NCI-H345 treated with DMSO at 0.1 percent for 48 hours (cell line): Measurements from ENCODE around the gene ENTPD2.
"Not testable (repeated sequence)": the region's sequence is repeated elsewhere in the genome, so short reads cannot be mapped to it uniquely, and the experiment has no call there.

Experiments
- DNase-seq: peaks from one replicate; lab custom pipeline; 2025; ENCODE audit not compliant: unreplicated experiment; lab: John Stamatoyannopoulos, UW

ENTPD2 gene

DNA sequence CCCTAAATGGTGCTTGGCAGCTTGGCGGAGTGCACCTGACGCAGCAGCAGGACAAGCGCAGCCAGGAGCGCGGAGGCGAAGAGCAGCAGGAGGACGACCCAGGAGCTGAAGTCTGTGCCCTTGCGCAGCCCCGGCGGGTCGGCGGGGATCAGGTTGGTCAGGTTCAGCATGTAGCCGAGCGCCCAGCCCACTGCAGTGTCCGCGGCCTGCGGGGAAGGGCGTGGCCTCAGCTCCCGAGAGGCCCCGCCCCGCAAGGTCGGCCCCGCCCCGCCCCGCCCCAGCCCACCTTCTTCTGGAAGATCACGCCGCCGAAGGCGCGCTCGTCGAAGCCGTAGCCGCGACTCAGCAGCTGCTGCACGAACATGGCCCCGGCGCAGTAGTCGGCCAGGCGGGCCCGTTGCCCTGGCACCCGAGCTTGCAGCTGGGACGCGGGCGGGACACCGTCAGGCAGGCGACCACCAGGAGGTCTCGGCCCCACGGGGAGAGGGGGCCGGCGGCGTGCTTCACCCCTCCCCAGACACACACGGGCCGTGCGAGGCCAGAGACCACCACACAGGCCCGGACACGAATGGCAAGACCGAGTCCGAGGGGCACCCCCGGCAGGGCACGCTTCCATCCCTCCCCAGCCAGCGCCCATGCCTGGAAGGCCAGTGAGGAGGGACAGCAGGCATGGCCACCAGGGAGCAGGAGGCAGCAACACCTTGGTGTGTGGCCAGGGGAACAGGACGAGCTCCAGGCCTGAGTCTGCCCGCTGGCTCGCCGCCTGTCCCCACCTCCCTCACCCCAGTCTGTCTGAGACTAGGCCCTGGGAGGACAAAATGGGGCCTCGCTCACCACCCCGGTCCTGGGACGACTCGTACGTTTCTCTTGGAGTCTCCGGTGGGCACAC lies 5.0 kb downstream of the ENTPD2 start:
- DNase-seq, result no peak

DNA sequence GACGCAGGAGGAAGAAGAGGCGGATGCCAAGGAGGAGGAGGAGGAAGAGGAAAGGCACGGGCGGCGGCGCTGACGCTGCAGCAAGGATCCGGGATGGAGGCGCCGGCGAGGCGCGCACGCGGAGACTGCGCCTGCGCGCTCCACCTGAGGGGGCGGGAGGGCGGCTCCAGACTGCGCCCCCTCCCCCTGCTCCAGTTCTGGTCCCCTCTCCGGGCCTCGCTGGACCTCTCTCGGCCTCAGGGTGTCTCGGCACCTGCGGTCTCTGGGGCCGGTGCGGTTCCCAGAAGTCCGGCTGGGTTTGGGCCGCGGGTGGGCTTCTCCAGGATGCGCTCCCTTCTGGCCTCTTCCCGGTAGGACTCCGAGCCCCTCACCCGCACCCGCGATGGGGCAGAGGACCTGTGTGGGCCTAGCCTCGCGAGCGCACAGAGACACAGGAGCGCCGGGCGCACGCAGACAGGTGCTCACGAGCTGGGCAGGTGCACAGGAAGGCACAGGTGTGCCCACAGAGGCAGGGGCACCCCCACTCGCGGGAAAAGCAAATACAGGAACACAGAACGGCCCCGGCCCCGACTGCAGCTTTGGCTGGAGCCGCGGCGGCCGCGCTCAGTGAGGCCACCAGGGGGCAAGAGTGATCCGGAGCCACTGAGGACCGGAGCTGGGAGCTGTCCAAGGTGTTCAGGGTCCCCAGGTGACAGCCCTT lies 7.6 kb downstream of the ENTPD2 start, which contains the start of gene NPDC1:
Gene NPDC1 (minus strand): TSS at position 90 of the 700 bp plus-strand sequence. CDS start 188 bp downstream, outside the sequence.
- DNase-seq, result peak; percentile 76

DNA sequence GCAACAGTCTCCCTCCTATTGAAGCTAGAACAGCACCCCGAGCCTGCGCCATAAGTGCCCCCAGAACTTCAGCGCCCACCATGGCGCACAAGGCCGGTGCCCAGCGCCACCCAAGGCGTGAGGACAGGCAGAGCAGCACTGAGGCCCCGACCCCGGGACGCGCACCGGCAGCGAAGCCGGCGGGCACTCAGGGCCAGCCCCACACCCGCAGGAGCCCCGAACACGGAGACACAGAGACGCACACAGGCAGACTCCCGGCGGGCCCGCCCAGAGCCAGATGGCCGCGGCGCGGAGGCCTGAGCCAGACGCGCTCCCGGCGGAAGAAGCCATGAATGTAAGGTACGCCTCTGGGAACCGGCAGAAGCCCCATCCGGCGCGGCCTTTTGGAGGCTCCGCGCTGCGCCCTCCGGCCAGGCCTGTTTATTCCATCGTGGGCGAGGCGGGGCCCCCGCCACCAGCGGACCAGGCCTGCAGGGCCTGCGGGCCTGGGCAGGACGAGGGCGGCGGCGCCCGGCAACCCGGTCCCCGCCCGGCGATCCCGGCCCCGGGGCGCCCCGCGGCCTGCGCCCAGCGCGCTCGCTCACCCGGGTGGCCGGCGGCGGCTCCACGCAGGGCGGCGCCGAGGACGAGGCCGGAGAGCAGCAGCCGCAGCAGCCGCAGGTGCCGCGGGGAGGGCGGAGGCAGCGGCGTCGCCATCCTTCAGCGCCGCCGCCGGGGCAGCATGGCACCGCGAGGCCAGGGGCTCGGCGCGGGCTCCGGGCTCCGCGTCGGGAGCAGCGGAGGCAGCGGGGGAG lies 8.4 kb downstream of the ENTPD2 start:
- no peak for DNase-seq

DNA sequence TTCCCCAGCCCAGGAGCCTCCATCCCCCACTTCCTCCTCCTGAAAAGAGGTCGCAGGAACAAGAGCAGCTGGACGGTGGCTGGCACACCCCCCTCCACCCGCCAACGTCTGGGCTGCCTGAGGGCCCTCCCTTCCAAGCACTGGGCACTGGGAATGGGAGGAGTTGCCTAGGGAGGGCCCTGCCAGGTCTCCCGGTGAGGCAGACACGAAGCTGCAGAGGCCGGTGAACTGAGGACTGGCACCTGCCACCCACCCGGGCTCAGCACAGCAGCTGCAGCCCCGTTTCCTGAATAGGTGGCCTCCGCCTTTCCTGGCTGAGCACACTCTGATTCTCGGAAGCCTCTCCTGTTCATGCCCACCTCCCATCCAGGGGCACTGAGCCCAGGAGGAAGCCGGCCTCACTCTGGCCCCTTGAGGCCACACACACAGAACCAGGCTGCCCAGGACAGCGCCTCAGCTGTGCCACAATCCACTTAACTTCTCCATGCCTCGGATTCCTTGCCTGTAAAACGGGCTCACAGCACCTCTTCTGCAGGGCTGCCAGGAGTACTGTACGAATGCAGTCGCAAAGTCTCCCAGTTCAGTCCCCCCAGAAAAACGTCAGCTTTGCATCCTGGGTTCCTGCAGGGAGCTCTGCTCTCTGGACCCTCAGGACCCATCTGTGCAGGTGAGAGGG lies 9.2 kb downstream of the ENTPD2 start:
- DNase-seq, result peak; percentile 60

DNA sequence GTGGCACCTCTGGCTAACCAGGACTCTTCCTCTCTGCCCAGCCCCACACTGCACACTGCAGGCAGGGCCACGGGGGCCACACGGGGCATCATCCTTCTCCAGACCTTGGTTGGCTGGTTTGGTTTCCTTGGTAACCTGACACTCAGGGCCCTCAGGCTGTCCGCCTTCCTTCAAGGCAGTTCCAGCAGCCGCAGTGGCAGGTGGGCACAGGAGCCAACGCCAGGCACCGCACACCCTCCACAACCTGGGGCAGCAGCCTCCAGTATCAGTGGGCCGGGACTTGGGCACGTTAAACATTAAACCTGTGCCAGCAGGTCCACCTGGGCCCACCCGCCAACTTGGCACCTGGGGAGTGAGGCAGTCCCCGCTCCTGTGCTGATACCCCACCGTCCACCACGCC lies 9.8 kb downstream of the ENTPD2 start:
- no peak for DNase-seq

DNA sequence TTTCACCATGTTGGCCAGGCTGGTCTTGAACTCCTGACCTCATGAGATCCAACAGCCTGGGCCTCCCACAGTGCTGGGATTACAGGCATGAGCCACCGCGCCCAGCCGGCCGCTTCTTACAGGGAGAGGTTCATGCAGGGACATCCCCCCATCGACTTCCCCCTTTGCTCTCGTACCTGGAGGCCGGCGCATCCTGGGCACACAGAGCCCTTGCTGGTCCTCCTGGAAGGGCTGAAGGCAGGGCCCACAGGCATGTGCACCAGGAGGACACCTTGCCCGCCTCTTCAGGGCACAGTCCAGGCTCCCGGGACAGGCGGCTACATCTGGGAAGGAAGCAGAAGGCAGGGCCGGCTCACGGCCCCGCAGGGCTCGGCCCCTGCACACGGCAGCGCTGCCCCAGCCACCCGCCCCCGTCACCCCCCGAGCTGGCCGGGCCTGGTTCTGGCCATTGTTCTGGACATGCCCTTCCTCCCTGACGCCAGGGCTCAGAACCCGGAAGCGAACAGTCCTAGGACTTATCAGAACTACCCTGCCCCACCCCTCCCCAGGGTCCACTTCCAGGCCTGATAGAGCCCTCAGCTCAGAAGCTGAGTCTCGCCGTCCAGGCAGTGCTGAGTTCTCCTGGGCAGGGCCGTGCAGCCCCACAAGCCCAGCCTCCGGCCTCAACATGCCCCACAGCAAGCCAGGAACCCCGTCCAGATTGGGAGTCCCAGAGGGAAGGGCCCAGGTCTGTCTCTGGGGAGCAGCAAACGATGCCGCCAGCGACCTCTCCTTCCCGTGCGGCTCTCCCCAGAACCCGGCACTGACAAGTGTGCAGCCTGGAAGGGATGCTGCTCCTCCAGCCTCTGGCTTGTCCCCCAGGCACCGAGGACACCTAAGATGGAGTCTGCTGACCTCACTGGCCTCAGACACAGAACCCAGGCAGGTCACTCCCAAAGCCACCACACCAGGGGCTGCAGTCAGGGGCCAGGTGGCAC lies 10.8 kb downstream of the ENTPD2 start:
- no peak for DNase-seq

DNA sequence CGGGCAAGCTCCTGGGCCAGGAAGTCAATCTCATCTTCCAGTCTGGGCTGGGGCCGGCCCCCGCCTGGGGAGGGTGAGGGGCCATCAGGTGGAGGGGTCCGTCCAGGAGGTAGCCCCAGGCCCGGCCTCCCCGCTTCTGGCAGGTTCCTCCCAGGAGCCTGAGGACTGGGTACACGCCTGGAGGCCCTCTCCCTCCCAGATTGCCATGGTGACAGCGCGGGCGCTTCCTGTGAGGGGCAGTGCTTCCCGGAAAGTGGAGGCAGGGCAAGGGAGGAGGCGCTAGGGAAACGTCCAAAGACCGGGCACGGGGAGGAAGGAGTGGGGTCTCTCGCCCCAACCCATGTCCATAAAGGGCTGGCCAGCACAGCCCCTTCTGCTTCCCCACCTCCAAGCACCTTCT lies 12.7 kb downstream of the ENTPD2 start:
- DNase-seq, result no peak

DNA sequence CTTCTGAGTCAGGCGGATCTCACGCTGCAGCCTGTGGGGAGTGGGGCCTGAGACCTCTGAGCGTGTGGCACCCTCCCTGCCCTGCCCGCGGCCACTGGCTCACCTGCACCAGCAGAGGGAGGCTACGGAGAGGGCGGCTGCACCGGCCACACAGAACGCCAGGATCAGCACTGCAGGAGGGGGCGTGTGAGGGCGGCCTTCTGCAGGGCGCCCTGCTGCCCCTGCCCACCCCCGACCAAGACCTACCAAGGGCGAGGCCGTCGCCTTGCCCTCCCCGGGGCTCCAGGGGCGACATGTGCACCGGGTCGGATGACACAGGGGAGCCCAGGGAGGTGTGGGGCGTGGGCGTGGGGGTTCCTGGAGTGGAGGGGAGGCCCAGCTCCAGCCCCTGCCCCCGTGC lies 13.3 kb downstream of the ENTPD2 start:
- DNase-seq, result no peak

DNA sequence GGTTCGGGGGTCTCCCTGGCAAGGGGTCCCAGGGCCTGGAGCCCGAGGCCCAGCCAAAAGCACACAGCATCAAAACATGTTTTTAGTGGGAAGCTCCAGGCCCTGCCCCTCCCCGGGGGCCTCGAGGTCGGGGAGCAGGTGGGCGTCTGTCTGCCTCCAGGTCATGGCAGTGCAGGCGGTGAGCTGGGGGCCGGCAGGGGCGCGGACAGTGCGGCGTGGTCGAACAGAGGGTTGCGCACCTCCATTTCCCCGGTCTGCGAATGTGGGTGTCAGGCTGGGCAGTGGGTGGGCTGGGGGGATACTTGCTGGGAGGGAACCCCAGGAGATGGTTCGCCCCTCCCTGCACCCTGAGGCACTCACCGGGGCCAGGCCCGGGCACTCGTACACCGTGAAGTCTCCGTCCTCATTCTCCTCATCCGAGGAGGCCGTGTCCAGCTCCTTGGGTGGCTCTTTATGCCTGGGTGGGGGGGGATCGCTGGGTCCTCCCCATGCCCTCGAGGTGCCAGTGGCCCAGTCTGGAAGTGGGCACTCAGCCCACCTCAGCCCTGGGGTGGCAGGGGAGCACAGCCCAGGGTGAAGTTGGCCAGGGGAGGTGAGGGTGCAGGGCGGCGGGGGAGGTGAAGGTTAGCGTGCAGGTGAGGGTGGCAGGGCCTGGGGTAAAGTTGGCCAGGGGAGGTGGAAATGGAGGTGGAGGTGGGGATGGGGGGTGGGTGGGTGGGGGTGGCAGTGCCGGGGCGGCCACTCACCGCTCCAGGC lies 14.1 kb downstream of the ENTPD2 start:
- no peak for DNase-seq

DNA sequence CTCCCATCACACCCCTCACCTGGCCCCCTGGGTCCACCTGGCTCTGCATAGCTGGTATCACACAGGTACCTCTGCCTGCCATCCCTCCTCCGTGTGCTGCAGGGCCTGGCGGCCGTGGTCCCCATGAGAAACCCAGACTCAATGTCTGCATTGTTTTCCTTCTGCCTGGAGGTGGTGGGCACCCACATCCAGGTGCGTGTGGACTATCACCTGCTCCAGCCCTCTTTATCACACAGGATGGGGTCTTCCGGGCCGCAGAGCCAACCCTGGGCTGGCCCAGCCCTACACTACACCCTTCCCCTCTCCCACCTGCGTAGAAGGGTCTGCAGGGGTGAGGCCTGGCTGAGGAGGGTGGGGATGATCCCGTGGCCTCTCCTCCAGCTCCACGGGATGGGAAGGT lies 14.9 kb downstream of the ENTPD2 start:
- no peak for DNase-seq

DNA sequence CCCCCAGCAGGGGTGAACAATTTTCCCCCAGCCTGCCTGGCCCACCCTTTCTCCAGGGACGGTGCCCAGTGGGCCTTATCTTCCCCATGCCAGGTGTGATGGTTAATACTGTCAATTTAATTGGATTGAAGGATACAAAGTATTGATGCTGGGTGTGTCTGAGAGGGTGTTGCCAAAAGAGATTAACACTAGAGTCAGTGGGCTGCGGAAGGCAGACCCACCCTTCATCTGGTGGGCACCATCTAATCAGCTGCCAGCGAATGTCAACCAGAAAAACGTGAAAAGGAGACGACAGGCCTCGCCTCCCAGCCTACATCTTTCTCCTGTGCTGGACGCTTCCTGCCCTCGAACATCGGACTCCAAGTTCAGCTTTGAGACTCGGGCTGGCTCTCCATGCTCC lies 16.4 kb downstream of the ENTPD2 start:
- DNase-seq, result no peak

DNA sequence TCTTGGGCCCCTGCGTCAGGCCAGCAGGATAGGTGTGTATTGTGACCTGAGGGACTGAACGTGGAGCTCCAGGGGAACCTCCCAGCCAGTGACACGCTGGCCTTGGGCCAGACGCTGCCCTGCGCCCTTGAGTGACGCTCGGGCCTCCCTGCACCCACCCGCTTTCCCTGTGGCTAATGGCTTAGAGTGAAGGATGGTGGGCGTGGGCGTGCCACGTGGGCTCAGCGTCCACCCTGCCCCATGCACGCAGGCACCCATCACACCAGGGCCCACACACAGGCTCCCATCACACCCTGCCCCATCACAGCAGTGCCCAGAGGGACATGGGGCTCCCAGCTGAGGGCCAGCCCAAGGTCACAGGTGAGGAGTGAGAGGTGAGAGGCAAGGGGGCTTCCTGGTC lies 16.8 kb downstream of the ENTPD2 start:
- DNase-seq, result no peak

DNA sequence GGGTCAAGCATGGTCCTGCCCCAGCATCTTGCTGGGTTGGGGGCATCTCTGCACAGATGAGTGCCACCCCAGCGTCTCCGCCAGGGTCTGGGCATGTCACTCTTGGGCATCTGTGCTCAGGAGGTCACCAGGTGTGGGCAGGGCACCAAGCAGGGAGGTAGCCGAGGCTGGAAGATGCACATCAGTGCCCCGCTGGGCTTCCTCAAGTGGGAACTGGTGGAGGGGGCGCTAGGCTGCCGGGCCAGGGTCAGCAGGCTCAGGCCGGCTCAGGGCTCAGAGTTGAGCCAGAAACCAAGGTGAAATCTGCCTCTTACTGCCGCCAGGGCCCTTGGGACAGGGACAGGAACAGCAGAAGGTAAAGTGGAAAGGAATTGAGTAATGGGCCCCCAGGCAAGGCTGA lies 17.9 kb downstream of the ENTPD2 start:
- DNase-seq, result no peak

DNA sequence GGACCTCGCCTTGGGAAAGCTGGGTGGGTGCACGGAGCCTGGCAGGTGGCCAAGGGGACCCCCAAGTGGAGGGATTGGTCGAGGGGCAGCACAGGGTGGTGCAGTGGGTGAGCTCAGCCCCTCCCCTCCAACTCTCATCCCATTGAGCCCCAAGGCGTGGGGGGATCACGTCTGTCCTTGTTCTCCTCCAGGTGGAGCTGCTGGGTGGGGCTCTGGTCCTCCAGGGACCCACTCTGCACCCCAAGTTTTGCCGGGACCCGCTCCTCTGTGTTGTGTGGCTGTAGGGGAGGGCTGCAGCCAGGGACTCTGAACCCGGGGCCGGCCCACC lies 18.4 kb downstream of the ENTPD2 start:
- no peak for DNase-seq

DNA sequence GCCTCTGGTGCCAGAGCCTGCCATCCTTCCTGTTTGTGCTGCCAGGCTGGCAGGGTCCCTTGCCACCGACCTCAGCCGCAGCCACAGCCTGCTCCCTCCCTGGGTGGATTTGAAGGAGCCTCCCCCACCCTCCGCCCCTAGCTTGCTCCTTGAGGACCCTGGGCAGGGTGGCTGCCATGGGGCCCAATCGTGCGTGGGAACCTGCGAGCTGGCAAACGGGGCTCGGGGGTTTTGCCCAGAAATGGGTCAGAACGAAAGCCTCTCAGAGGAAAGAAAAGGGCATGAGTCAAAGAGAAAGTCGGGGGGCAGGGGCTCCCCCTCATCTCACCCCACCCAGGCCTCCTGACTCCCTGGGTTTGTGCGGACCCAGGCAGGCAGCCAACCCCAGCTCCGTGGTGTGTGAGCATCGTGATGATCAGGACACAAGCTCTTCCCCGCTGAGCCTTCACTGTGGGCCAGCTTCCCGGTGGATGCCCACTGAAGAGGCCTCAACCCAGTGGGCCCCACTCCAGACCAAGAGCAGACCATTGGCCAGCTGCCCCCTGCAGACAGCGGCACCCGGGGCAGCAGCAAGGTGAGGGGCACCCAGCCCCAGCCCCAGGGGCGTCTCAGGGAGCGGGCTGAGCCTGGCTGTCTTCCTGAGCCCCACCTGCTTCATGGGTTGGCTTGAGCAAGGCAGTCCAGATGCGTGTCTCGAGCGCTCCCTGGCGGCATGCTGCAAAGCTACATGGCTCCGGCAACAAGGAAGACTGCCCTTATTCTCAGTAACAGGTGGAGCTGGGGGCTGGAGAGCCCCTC lies 19.0 kb downstream of the ENTPD2 start:
- peak; percentile 81 for DNase-seq

DNA sequence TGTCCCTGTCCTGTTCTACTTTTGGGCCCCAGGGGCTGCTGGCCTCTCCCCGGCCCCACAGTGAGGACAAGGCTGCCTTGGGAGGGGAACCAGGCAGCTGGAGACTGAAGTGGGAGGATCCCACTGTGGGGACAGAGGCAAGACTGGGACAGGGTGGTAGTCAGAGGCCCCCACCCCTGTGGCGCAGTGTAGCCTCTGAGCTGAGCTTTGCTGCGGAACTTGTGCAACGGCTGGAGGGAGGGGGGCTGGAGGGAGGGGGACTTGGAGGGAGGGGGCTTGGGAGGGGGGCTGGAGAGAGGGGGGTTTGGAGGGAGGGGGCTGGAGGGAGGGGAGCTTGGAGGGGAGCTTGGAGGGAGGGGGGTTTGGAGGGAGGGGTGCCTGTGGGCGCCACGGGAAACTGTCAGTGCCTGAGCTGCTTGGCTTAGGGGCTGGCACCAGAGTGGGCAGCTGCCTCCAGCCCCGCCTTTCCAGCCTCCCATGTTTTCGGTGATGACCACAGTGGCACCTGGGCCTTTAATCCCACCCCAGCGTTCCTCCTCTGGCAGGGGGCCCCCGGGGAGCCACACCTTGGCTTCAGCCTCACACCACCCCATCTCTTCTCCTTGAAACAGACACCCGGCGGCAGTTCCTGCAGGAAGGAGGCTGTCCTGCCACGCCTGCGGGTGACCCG lies 19.7 kb downstream of the ENTPD2 start:
- DNase-seq, result no peak

DNA sequence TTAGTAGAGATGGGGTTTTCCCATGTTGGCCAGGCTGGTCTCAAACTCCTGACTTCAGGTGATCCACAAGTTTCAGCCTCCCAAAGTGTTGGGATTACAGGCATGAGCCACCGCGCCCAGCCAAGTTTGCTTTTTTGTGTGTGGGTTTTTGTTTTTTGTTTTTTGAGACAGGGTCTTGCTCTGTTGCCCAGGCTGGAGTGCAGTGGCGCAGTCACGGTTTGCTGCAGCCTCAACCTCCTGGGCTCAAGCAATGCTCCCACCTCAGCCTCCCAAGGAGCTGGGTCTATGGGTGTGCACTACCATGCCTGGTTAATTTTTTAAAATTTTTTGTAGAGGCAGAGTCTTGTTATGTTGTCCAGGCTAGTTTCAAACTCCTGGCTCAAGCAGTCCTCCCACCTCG lies 20.4 kb downstream of the ENTPD2 start:
- DNase-seq, result not testable (repeated sequence)

DNA sequence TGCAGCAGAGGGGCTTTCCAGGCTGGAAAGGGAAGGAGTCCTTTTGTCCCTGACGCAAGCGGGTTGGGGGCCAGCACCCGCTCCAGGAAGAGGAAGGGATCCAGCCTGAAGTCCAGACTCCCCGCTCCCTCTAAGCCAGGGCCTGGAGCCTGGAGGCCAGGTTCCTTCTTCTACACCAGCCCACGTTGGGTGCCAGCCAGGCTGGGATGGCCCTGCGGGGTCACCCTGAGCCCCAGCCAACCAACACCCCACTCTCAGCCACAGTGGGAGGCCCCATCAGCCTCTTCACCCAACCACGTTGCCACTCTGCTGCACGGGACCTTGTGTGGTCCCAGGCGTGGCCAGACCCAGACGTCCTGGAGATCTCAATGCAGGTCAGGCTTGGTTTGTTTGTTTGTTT lies 21.0 kb downstream of the ENTPD2 start:
- no peak for DNase-seq
